Measurements from ENCODE around the gene APOA5.

- TF ChIP-seq CTCF (IDR thresholded peaks at IDR 0.05) (no peak), POLR2AphosphoS5 (IDR thresholded peaks at IDR 0.05) (no peak), POLR2A (IDR thresholded peaks at IDR 0.05) (no peak), EP300 (IDR thresholded peaks at IDR 0.05) (no peak)
Measured at GRCh38 chr11:116813781-116814471, 22.2 kb upstream of the APOA5 start.

All from suprapubic skin (tissue), 4 donors.